Ishikawa (cell line): ENCODE data around the gene GOSR1.

Source experiments
- CEBPB ChIP-seq: IDR thresholded peaks from 2 replicates; pipeline ENCODE4 v1.6.1; 2012
- CREB1 ChIP-seq: IDR thresholded peaks from 2 replicates; pipeline ENCODE4 v1.6.1; 2012; ENCODE audit warnings: low read depth
- EGR1 ChIP-seq: IDR thresholded peaks from 2 replicates; pipeline ENCODE4 v1.6.1; 2012
- EP300 ChIP-seq: IDR thresholded peaks from 2 replicates; pipeline ENCODE4 v1.6.1; 2012; ENCODE audit warnings: borderline replicate concordance
- FOXM1 ChIP-seq: IDR thresholded peaks from 2 replicates; pipeline ENCODE4 v1.6.1; 2012; ENCODE audit warnings: low read depth, borderline replicate concordance
- NFIC ChIP-seq: IDR thresholded peaks from 2 replicates; pipeline ENCODE4 v1.6.1; 2012
- RAD21 ChIP-seq: IDR thresholded peaks from 2 replicates; pipeline ENCODE4 v1.6.1; 2012; ENCODE audit warnings: low read depth
- TAF1 ChIP-seq: IDR thresholded peaks from 2 replicates; pipeline ENCODE4 v1.6.1; 2012; ENCODE audit warnings: low read depth, mild to moderate bottlenecking
- TCF12 ChIP-seq: IDR thresholded peaks from 2 replicates; pipeline ENCODE4 v1.6.1; 2012; ENCODE audit warnings: low read depth
- TEAD4 ChIP-seq: IDR thresholded peaks from 2 replicates; pipeline ENCODE4 v1.6.1; 2012
- YY1 ChIP-seq: IDR thresholded peaks from 2 replicates; pipeline ENCODE4 v1.6.1; 2012; ENCODE audit warnings: low read depth
- ZBTB7A ChIP-seq: IDR thresholded peaks from 2 replicates; pipeline ENCODE4 v1.6.1; 2012; ENCODE audit warnings: low read depth
- TF ChIP-seq, protein P1 (sequence below): IDR thresholded peaks from 2 replicates; pipeline ENCODE4 v1.6.1; 2012; ENCODE audit warnings: low read depth, mild to moderate bottlenecking
- TF ChIP-seq, protein P2 (sequence below): IDR thresholded peaks from 2 replicates; pipeline ENCODE4 v1.6.1; 2012
- TF ChIP-seq, protein P3 (sequence below): IDR thresholded peaks from 2 replicates; pipeline ENCODE4 v1.6.1; 2012

Gene GOSR1

DNA sequence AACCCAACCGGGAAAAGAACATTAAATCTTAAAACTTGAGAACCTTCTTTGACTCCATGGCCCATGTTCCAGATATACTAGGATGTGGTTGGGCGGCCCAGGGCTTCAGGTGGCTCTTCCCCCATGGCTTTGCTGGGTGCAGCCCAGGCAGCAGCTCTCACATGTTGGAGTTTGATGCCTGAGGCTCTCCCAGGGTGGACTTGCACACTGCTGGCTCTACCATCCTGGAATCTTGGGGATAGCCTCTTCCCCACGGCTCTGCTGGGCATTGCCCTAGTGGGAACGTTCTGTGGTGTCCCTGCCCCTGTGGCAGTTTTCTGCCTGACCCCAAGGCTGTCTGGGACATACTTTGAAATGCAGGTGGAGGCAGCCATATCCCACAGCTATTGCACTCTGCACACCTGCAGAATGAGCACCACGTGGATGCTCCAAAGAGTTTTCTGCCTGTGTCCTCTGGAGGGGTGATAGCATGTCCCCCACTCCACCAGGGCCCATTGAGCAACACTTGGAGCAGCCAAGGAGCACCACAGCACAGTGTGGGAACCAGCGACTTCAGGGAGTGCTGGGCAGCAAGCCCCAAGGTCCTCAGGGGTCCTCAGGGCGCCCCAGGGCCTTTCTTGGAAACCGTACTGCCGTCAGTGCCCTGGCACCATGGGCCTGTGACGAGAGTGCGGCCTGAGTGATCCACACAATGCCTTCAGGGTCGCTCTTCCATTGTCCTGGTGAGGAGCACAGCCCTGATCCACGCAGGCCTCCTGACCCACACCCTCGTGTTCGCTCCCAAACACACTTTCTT is 70.8 kb downstream of the GOSR1 start:
- TF ChIP-seq EGR1 (no peak), CREB1 (no peak), RAD21 (no peak), ZBTB7A (no peak), YY1 (no peak), TCF12 (no peak), FOXM1 (no peak), TEAD4 (no peak), CEBPB (no peak), NFIC (no peak), TAF1 (no peak), EP300 (no peak)
- TF ChIP-seq, protein P1, sequence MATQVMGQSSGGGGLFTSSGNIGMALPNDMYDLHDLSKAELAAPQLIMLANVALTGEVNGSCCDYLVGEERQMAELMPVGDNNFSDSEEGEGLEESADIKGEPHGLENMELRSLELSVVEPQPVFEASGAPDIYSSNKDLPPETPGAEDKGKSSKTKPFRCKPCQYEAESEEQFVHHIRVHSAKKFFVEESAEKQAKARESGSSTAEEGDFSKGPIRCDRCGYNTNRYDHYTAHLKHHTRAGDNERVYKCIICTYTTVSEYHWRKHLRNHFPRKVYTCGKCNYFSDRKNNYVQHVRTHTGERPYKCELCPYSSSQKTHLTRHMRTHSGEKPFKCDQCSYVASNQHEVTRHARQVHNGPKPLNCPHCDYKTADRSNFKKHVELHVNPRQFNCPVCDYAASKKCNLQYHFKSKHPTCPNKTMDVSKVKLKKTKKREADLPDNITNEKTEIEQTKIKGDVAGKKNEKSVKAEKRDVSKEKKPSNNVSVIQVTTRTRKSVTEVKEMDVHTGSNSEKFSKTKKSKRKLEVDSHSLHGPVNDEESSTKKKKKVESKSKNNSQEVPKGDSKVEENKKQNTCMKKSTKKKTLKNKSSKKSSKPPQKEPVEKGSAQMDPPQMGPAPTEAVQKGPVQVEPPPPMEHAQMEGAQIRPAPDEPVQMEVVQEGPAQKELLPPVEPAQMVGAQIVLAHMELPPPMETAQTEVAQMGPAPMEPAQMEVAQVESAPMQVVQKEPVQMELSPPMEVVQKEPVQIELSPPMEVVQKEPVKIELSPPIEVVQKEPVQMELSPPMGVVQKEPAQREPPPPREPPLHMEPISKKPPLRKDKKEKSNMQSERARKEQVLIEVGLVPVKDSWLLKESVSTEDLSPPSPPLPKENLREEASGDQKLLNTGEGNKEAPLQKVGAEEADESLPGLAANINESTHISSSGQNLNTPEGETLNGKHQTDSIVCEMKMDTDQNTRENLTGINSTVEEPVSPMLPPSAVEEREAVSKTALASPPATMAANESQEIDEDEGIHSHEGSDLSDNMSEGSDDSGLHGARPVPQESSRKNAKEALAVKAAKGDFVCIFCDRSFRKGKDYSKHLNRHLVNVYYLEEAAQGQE: no peak
- TF ChIP-seq, protein P2, sequence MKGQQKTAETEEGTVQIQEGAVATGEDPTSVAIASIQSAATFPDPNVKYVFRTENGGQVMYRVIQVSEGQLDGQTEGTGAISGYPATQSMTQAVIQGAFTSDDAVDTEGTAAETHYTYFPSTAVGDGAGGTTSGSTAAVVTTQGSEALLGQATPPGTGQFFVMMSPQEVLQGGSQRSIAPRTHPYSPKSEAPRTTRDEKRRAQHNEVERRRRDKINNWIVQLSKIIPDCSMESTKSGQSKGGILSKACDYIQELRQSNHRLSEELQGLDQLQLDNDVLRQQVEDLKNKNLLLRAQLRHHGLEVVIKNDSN: no peak
- TF ChIP-seq, protein P3, sequence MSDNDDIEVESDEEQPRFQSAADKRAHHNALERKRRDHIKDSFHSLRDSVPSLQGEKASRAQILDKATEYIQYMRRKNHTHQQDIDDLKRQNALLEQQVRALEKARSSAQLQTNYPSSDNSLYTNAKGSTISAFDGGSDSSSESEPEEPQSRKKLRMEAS: no peak

DNA sequence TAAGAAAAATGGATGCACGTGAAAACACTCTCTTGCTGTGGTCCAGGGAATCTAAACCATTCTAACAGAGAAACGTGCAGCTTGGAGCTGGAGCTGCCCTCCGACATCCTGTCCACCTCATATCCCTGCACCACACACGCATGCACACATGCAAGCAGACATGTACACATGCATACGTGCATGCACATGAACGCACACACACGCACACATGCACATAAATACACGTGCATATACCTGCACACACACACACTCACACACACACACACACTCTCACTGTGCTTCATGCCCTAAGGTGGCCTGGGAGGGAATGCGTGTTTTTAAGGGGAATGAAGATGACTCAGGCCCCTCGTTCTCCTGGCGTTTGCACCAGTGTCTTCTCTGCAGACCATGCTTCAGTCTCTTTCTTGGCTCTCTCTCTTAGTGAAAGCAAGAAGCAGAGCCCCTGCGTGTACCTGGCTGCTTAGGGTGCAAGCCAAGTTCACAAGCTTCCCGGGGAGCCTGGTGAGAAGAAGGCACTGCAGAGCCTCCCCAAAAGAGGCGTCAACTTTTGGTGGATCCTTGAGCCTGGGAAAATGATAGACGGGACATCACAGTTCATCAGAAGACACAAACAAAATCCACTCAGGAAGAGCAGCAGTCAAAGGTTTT is 72.8 kb downstream of the GOSR1 start:
- TF ChIP-seq TEAD4: no peak
- no peak for TF ChIP-seq YY1
- no peak for TF ChIP-seq RAD21

DNA sequence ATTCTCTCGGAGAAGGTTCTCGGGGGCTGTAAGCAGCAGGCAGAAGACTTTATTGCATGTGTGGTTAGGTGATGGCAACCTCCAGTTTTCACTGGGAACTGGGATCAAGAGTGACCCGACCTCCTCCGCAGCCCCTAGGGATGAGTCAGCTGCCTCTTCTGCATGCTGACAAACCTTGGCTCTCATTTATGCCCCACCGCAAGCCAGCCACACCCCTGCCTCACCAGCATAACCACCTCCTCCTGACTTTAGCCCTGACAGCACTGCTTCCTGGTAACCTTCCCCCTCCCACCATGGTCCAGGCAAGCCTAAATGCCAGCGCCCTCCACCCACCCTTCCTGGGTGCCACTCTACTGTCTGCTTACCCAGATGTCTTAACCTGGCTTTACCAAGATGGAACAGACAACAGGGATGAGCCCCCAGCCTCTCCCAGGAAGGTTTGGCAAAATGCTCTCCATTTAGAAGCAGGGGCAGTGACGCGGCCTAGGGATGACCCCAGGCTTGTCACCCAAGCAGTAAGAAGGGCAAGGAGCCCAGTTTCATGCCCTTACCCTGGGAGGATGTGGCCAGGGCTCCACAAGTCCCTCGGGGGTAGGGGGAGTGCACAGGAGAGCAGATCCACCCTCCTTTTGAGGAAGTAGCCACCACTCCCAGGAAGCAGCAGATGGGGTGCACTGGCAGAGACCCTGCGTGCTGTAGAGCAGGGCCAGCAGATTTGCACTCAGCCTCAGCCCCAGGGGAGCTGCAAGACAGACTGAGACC is 73.5 kb downstream of the GOSR1 start:
- no peak for TF ChIP-seq TAF1
- no peak for TF ChIP-seq TEAD4
- TF ChIP-seq CEBPB: no peak
- TF ChIP-seq RAD21: no peak
- TF ChIP-seq, protein P2: no peak
- no peak for TF ChIP-seq FOXM1
- no peak for TF ChIP-seq TCF12
- TF ChIP-seq CREB1: no peak
- no peak for TF ChIP-seq YY1
- no peak for TF ChIP-seq EP300
- no peak for TF ChIP-seq ZBTB7A

DNA sequence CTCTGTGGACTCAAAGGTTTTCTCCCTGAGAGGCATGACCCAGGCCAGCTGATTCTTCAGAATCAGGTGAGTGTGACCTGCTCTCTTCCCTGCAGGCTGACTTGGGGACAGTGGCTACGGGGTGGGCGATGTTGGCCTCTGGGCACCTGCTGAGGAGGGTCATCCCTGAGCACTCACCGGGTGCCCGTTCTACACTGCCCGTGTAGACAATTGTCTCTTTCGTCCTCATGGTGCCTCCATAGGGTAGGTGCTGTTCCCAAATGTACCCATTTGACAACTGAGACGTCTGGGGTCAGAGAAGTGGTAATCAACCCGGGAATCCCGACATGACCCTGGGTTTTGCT is 74.8 kb downstream of the GOSR1 start:
- no peak for TF ChIP-seq EGR1
- no peak for TF ChIP-seq FOXM1
- no peak for TF ChIP-seq TCF12
- TF ChIP-seq, protein P2: no peak
- no peak for TF ChIP-seq EP300
- TF ChIP-seq, protein P3: no peak
- no peak for TF ChIP-seq TEAD4
- TF ChIP-seq CREB1: no peak
- TF ChIP-seq CEBPB: no peak
- no peak for TF ChIP-seq TAF1
- no peak for TF ChIP-seq YY1
- no peak for TF ChIP-seq ZBTB7A
- TF ChIP-seq, protein P1: no peak
- TF ChIP-seq RAD21: no peak

DNA sequence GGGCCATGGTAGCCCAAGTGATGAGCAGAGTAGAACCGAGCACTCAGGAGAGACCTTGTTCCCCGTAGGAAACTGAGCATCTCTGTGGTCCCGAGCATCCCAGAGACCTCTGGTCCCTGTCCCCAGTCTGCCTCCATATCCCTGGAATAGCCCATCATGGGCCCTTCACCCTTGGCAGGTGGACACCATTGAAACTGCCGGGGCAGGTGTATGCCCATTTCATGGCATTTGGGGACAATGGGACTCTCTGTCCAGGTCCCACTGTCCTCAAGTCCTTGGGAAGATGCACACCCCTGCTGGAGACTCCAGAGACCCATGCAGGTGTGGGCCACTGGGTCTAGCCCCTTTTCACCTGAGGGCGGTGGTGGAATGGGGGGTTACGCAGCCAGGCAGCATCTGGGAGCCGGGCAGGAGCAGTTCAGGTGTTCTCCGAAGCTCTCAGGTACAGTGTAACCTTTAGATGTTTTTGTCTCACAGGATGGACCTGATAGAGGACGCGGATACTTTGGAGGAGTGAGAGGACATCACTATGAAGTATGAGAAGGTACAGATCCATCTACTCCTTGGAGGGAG is 75.9 kb downstream of the GOSR1 start:
- TF ChIP-seq EGR1 (no peak), NFIC (no peak), TEAD4 (no peak), CREB1 (no peak), TCF12 (no peak), EP300 (no peak), CEBPB (no peak), YY1 (no peak), RAD21 (no peak), FOXM1 (no peak), TAF1 (no peak), ZBTB7A (no peak)
- TF ChIP-seq, protein P2: no peak
- TF ChIP-seq, protein P1: no peak
- TF ChIP-seq, protein P3: no peak
